Measurements from ENCODE around the gene KRTAP1-1.
"Not testable (repeated sequence)": the region's sequence is repeated elsewhere in the genome, so short reads cannot be mapped to it uniquely, and the experiment has no call there.

GRCh38 chr17:41084100-41084856 lies 43.0 kb upstream of the KRTAP1-1 start, which contains the start of gene KRTAP4-7:
- not testable (repeated sequence) for TF ChIP-seq CTCF (IDR thresholded peaks at IDR 0.05 in 2 of 3, conservative IDR thresholded peaks at IDR 0.05 in 1 of 3; ENCODE audit: borderline replicate concordance in 1 of 3, insufficient read depth in 1 of 3, low read depth in 2 of 3, low read length in 2 of 3); REST (IDR thresholded peaks at IDR 0.05; ENCODE audit: low read depth); EGR1 (IDR thresholded peaks at IDR 0.05; ENCODE audit: low read depth); EZH2 (IDR thresholded peaks at IDR 0.05)

Data from HCT116 (cell line).